Measurements from ENCODE around the gene NPC1. TPM values are rescaled to one million over a fixed set of nuclear protein-coding genes. Genes with fewer than 3 reads are reported as not detected.

Gene NPC1
- total RNA-seq, 1 donor from 2014 or later: 25.3 TPM

- DNase-seq: no peak
Observed at GRCh38 chr18:23545247-23545789, 41.0 kb downstream of the NPC1 start.

- DNase-seq: no peak
Observed at GRCh38 chr18:23542461-23542860, 43.8 kb downstream of the NPC1 start.

- no peak for DNase-seq
Observed at GRCh38 chr18:23541349-23542093, 44.8 kb downstream of the NPC1 start.

- no peak for DNase-seq
Observed at GRCh38 chr18:23540867-23541266, 45.4 kb downstream of the NPC1 start.

GRCh38 chr18:23539911-23540525 is 46.3 kb downstream of the NPC1 start:
- no peak for DNase-seq

- DNase-seq: no peak
Observed at GRCh38 chr18:23539296-23539695, 47.0 kb downstream of the NPC1 start.

GRCh38 chr18:23538870-23539269 is 47.4 kb downstream of the NPC1 start:
- DNase-seq: no peak

- no peak for DNase-seq
Observed at GRCh38 chr18:23538001-23538400, 48.3 kb downstream of the NPC1 start.

GRCh38 chr18:23537274-23537673 is 49.0 kb downstream of the NPC1 start:
- DNase-seq: no peak

- DNase-seq: no peak
Observed at GRCh38 chr18:23536204-23536603, 50.1 kb downstream of the NPC1 start.

GRCh38 chr18:23534276-23534675 is 52.0 kb downstream of the NPC1 start:
- DNase-seq: no peak

- no peak for DNase-seq
Observed at GRCh38 chr18:23532848-23533247, 53.5 kb downstream of the NPC1 start.

GRCh38 chr18:23531912-23532311 is 54.4 kb downstream of the NPC1 start:
- DNase-seq: no peak

GRCh38 chr18:23530195-23530594 is 56.1 kb downstream of the NPC1 start:
- no peak for DNase-seq

GRCh38 chr18:23529604-23530003 is 56.7 kb downstream of the NPC1 start:
- no peak for DNase-seq

- no peak for DNase-seq
Observed at GRCh38 chr18:23528580-23529472, 57.5 kb downstream of the NPC1 start.

- no peak for DNase-seq
Observed at GRCh38 chr18:23526501-23527063, 59.7 kb downstream of the NPC1 start.

GRCh38 chr18:23524213-23524707 is 62.0 kb downstream of the NPC1 start:
- DNase-seq: no peak

GRCh38 chr18:23523429-23524212 is 62.7 kb downstream of the NPC1 start:
- DNase-seq: no peak

GRCh38 chr18:23521907-23522306 is 64.4 kb downstream of the NPC1 start:
- DNase-seq: no peak

GRCh38 chr18:23521271-23521670 is 65.0 kb downstream of the NPC1 start:
- no peak for DNase-seq

All from occipital lobe (tissue), 2 donors.